RWPE2 (cell line): ENCODE results near the gene GSG1L.

Experiments used
- ATAC-seq: fragments of 200-7000 bp; cut with Tn5 transposase; 3 replicates; pipeline ENCODE4 v1.9.1; 2021; ENCODE audit warnings: low read depth
- DNase-seq: peaks from one replicate; pipeline ENCODE4 v3.0.0-alpha.2; 2020; ENCODE audit warnings: low spot score
- H3K27ac ChIP-seq: fragments of 450-650 bp; 2 replicates; pipeline ENCODE4 v1.5.1; 2017; ENCODE audit warnings: mild to moderate bottlenecking; ENCODE audit not compliant: poor library complexity, severe bottlenecking
- H3K27me3 ChIP-seq: fragments of 250-450 bp; sonication (Bioruptor Pico); 2 replicates; pipeline ENCODE4 v1.5.1; 2021; ENCODE audit warnings: mild to moderate bottlenecking, moderate library complexity; ENCODE audit not compliant: insufficient read depth, poor library complexity, severe bottlenecking
- H3K36me3 ChIP-seq: fragments of 250-450 bp; sonication (Bioruptor Pico); 2 replicates; pipeline ENCODE4 v1.5.1; 2020; ENCODE audit warnings: low read depth, mild to moderate bottlenecking, moderate library complexity
- H3K4me1 ChIP-seq: fragments of 250-450 bp; sonication (Bioruptor Pico); 2 replicates; pipeline ENCODE4 v1.5.1; 2021; ENCODE audit warnings: mild to moderate bottlenecking, moderate library complexity; ENCODE audit not compliant: insufficient read depth, poor library complexity, severe bottlenecking
- H3K4me3 ChIP-seq: fragments of 250-450 bp; sonication (Bioruptor Pico); 2 replicates; pipeline ENCODE4 v1.5.1; 2021; ENCODE audit warnings: mild to moderate bottlenecking, moderate library complexity; ENCODE audit not compliant: severe bottlenecking
- H3K9me3 ChIP-seq: fragments of 250-450 bp; sonication (Bioruptor Pico); 2 replicates; pipeline ENCODE4 v1.5.1; 2021; ENCODE audit warnings: mild to moderate bottlenecking, moderate library complexity; ENCODE audit not compliant: severe bottlenecking
- CTCF ChIP-seq: fragments of 450-650 bp; IDR thresholded peaks from one replicate; pipeline ENCODE4 v1.5.1; 2017; ENCODE audit warnings: mild to moderate bottlenecking, moderate library complexity; ENCODE audit not compliant: poor library complexity, severe bottlenecking

The GSG1L gene

DNA sequence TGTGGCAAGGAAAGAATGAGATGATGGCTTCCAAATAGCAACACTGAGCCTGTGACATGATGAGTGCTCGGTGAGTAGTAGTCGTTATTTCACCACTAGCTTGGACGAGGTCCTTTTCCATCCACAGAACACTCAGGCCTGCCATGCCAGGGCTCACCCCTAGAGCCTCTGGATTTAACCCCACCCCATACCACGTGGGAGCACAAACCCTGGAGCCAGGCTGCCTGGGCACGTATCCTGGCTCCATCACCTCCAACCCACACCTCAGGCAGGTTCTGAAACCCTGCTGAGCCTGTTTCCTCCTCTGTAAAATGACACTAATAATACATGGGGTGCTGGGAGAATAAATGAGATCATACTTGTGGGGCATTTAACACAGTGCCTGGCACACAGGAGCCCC lies 321.2 kb downstream of the GSG1L start:
- Histone ChIP-seq H3K9me3 (no peaks in the 10 kb centered on the region), H3K27ac (no peak overlapping the region), H3K4me1 (no peaks in the 10 kb centered on the region), H3K36me3 (no peaks in the 10 kb centered on the region), H3K4me3 (no peak overlapping the region), H3K27me3 (no peaks in the 10 kb centered on the region)
- DNase-seq (no peak), ATAC-seq (no peak)
- TF ChIP-seq CTCF: no peak

DNA sequence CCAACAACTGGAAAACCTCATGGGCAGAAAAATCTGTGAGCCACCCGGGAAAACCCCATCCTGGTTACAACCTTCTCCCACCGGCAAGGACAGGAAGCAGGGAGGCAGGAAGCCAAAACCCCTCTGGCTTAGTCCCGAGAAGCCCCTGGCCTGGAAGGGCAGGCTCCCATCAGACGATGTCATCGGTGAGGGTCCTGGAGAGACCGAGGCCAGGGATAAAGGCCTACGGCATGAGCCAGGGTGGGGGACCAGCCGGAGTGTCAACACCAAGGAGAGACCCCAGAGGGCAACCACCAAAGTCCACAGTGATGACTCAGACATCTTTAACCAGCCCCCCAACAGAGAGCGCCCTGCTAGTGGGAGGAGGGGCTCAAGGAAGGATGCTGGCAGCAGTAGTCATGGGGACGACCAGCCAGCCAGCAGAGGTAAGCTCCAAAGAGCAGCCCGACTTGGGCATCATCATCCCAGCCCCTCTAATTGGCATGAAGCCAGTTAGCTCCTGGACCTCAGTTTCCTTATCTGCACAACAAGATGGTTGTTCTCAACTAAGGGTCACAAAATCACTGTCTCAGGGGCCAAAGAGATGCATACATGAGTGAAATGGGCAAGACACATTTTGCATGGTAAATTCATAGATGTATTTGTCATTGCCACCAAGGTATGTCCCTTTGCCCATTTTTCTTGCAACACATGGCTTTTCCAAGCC lies 322.9 kb downstream of the GSG1L start:
- TF ChIP-seq CTCF: no peak
- no peaks in the 10 kb centered on the region for H3K4me1 ChIP-seq
- no peak overlapping the region for H3K4me3 ChIP-seq
- H3K36me3 ChIP-seq: no peaks in the 10 kb centered on the region
- ATAC-seq (no peak), DNase-seq (no peak)
- H3K27ac ChIP-seq: no peak overlapping the region
- H3K27me3 ChIP-seq: no peaks in the 10 kb centered on the region
- H3K9me3 ChIP-seq: no peaks in the 10 kb centered on the region

DNA sequence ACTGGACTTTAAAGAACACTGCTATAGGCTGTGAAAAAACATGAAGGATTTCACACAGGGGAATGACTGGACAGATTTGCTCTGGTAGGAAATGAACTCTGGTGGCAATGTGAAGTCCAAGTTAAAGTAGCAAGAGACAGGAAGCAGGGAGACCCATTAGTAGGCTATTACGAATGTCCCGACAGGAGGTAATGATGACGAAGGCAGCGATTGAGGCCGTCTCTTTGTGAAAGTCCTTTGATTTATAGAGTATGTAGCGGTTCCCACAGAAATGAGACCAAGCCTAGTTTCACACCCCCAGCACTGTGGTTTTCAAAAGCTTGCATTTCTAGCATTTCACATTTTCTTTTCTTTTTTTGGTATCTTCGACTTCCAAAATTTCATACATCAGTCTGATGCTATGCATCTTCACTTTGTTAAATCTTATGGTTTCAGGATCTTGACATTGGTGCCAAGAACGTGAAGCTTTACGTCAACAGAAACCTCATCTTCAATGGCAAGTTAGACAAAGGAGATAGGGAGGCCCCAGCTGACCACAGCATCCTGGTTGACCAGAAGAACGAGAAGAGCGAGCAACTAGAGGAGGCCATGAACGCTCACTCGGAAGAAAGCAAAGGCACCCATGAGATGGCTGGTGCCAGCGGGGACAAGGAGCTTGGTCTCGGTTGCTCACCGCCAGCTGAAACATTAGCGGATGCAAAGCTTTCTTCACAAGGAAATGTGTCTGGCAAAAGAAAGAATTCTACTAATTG lies 323.7 kb downstream of the GSG1L start:
- no peak overlapping the region for H3K27ac ChIP-seq
- no peaks in the 10 kb centered on the region for H3K4me1 ChIP-seq
- H3K9me3 ChIP-seq: no peaks in the 10 kb centered on the region
- no peak for TF ChIP-seq CTCF
- DNase-seq (no peak), ATAC-seq (no peak)
- H3K4me3 ChIP-seq: no peak overlapping the region
- H3K27me3 ChIP-seq: no peaks in the 10 kb centered on the region
- H3K36me3 ChIP-seq: no peaks in the 10 kb centered on the region

DNA sequence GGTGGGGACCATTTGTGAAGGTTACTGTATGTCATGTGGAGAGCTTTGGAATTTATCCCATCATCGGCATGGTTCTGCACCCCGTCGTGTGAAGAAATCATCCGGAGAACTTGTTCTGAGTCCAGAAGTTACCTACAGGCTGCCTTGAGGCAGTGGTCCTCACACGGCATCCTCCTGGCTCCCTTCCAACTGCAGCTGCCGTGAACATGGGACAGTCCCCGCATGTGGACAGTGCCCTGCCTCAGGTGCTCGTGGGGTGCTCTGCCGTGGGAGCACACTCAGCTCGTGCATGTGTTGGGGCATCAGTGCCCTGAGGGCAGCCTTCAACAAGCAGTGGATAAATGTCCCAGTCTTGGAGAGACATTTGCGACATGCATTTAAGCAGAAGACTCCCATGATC lies 324.9 kb downstream of the GSG1L start:
- Histone ChIP-seq H3K9me3 (no peaks in the 10 kb centered on the region), H3K27ac (no peak overlapping the region), H3K4me3 (no peak overlapping the region), H3K36me3 (no peaks in the 10 kb centered on the region), H3K27me3 (no peaks in the 10 kb centered on the region), H3K4me1 (no peaks in the 10 kb centered on the region)
- ATAC-seq (no peak), DNase-seq (no peak)
- no peak for TF ChIP-seq CTCF
